Hematopoietic multipotent progenitor cell treated with erythropoietin and hydrocortisone succinate and interleukin-3 and kit ligand, for 15 days (in vitro differentiated cells): ENCODE measurements around the gene COLQ.
"Not testable (repeated sequence)": the region's sequence is repeated elsewhere in the genome, so short reads cannot be mapped to it uniquely, and the experiment has no call there.

Experiments used
- DNase-seq: peaks from one replicate; pipeline ENCODE4 v3.0.0-alpha.2; 2015; ENCODE audit warnings: low spot score

COLQ gene

GRCh38 chr3:15521573-15521965 is at the start of gene COLQ:
Gene COLQ (minus strand): TSS chr3:15521706. CDS start chr3:15521625, 81 bp downstream.
- DNase-seq = no peak

DNA sequence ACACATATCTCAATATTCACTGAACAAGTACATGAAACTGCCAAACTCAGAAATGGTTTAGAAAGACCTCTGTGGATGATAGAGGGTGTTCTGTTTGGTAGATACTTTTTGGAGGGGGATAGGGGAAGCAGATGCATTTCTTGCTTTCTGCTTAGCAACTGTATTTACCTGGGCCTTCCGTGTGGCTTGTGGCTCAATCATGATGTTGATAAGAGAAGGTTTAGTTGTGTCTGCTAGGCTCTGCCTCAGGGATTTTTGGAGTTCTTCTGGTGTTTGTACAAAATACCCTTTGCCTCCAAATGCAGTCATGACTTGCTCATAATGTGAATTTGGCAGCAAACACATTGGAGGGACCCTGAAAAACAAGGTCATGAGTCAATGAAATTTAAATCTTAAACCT is 41.7 kb upstream of the COLQ start:
- no peak for DNase-seq

- no peak for DNase-seq
These were observed 41.1 kb upstream of the COLQ start for GRCh38 chr3:15562560-15562959.

GRCh38 chr3:15558581-15558980 is 37.1 kb upstream of the COLQ start:
- no peak for DNase-seq

DNA sequence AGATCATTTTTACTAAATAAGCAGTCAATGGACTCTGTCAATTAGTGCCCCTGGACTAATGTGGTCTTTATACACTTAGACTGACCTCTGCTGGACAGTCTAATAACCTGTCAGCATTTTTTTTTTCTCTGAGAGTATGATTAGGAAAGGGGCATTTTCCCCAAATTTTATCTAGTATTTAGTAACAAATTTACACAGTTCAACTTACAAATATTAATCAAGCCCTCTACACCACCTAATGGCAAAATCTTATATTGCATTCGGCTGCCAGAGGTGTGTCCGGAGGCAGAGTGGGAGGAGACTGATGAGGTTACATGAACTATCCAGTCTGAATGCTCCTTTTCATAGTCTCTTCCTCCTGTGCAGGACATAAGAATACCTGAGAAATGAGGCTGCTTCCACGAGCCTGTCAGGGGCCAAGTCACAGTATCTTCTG is 36.0 kb upstream of the COLQ start:
- peak; percentile 80 for DNase-seq

DNA sequence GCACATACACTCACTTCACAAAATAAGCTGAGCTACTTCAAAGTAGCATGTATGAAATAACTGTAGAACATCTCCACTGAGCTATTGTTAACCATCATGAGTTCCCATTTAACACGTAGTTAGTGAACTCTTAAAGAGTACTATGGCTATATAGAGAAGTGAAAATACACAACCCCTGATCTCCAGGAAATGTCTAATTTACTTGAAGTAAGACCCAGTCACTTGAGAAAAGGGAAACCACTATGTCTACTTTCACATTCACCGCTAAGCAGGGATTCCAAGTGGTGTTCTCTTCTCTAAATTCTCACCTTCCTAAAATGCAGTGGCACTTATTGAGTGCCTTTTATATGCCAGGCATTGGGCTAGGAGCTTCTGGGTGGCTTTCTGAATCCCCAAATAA is 35.0 kb upstream of the COLQ start:
- DNase-seq = no peak

DNA sequence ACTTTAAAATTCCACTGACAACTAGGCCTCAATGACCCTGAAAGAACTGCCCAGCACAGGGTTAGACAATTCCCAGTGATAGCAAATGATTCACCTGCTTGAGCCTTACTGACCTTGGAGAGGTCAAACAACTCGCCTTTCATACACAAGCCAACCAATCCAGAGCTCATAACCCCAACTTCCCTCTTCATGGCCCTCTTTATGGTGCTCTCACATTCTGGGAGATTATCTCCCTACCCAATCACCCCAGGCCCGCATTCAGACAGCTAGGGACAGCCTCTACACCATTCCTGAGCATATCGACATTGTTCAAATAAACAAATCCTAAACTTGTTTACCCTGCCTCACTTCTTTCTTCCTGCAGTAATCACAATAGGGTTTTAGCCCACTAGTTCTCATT is 32.2 kb upstream of the COLQ start:
- no peak for DNase-seq

DNA sequence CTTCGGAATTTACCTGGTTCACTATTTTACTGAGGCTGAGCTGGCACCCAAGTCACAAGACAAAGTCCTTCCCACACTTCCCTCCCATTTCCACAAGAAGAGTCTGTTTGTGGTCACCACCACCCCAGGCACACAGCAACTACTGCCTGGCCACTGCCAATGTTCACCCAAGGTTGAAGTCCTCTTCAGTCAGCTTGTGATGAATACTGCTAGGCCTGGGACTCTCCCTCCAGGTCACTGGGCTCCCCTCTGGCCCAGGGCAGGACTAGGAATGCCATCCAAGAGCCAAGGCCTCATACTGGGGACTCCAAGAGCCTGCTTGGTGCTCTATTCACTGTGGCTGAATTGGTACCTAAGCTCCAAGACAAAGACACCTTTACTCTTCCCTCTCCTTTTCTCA is 30.4 kb upstream of the COLQ start:
- DNase-seq = no peak

GRCh38 chr3:15549846-15550245 is 28.3 kb upstream of the COLQ start:
- DNase-seq = no peak

DNA sequence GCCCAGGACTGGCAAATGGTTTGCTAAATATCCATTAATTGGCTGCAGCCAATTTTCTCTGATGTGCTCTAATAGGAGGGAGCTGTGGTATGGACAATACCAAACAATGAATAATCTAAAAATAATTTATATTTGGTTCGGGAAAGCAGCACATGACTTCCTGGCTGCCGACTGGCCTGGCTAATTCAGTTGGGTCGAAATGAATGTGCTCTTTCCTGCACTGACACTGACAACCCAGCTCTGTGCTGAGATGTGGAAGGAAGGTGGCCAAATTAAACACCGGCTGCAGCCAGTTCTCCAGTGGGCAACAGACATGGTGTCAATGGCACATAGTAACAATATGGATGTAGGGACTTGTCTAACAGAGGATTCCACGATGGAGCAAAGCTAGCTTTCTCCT is 21.1 kb upstream of the COLQ start:
- DNase-seq = no peak

- no peak for DNase-seq
These were observed 19.9 kb upstream of the COLQ start for GRCh38 chr3:15541371-15541770.

- DNase-seq = no peak
These were observed 17.6 kb upstream of the COLQ start for GRCh38 chr3:15539066-15539465.

- no peak for DNase-seq
These were observed 16.8 kb upstream of the COLQ start for GRCh38 chr3:15538345-15538744.

DNA sequence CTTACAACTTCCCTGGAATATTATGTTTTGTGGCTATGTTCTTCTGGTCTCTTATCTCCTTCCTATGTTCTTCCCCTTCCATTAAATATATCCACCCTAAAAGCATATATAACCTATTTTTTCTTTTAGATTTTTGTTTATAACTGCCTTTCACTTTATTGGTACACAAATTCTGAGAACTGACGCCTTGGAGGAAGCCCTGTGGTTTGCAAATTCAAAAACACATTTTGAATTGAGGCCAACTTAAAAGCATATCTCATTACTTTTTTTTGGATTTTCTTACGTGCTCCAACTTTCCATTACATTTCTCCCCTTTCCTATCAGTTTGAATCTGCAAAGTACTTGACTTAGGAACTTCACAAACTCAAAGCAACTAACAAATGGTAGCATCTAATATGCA is 15.3 kb upstream of the COLQ start:
- no peak for DNase-seq

GRCh38 chr3:15535732-15536131 is 14.2 kb upstream of the COLQ start:
- DNase-seq = no peak

- DNase-seq = not testable (repeated sequence)
These were observed 11.1 kb upstream of the COLQ start for GRCh38 chr3:15532614-15533013.

DNA sequence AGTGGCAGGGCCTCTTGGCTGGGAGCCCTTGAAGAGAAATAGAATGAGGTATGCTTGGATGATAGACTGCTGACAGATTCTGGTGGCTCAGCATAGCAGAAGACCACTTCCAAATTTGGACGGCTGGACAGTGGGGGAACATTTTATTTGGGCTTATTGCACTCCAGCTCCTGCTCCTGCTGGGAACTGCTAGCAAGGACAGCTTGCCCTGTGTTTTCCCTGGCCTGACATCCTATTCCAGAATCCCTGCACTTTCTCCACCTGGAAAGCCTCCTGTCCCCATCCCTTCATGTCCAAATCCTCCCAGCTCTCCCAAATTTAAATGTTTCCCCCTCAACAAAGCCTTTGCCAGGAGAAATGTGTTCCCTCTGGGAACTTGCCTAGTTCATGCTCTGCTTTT is 9.8 kb upstream of the COLQ start:
- DNase-seq = no peak

DNA sequence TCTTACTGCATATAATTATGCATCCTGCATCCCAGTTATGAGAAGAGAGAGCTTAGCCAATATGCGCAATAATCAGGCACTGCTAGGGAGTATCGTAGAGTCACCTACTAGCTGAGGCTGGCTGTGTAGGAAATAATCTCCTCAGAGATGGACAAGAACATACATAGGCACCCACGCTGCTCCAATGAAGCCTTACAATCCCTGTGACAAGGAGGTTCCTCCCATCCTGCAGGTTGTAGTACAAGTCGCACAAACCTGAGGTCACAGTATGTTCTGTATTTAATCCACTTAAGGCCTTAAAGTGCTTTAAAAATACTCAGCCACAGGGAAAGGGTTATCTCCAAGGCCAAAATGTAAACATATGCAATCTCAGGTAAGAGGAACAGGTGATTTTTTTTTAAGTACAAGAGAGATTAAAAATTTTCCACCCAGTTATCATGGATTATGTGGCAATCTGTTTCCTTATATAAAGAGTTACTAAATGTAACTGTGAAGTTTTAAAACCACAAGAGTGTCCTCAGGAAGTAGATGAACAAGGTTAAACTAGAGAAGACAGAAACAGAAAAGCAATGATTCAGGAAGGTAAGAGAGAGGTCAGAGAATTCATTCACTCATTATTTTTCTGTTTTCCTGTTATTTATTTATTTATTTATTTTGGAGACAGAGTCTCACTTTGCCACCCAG is 7.5 kb upstream of the COLQ start:
- DNase-seq = no peak

- DNase-seq = no peak
These were observed 5.5 kb upstream of the COLQ start for GRCh38 chr3:15527031-15527459.

GRCh38 chr3:15525790-15526189 is 4.3 kb upstream of the COLQ start:
- DNase-seq = no peak

DNA sequence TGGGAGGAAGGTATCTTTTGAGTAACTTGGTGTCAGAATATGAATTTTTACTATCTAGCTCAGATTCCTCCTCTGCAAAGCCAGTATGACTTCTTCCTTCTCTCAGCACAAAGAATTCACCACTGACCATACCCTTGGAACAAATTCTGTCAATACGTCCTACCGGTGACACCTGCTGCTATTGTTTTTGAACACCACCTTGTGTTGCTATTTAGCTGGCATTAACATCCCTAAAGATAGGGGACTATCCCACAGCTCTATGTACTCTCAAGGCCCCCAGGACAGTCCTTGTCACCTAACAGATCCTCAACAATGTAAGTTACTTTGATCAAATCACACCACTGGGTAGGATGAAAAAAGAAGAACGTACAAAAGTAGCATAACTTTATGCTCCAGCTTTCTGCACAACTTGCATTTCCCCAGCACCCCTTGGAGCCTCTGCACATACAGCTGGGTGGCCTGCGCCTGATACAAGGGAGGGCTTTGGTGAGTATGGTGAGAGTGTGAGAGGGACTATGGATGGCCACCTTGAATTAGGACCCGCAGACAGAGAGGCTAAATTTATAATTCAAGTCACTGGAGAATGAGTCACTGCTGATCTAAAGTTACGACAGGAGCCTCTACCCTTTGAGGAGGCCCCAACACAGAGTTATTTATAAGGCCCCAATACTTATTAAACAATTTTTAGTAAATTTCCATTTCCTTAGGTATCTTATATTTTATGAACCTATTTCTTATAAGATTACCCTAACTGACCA is 2.3 kb upstream of the COLQ start:
- no peak for DNase-seq

GRCh38 chr3:15522016-15522415 is 510 bp upstream of the COLQ start:
- no peak for DNase-seq

DNA sequence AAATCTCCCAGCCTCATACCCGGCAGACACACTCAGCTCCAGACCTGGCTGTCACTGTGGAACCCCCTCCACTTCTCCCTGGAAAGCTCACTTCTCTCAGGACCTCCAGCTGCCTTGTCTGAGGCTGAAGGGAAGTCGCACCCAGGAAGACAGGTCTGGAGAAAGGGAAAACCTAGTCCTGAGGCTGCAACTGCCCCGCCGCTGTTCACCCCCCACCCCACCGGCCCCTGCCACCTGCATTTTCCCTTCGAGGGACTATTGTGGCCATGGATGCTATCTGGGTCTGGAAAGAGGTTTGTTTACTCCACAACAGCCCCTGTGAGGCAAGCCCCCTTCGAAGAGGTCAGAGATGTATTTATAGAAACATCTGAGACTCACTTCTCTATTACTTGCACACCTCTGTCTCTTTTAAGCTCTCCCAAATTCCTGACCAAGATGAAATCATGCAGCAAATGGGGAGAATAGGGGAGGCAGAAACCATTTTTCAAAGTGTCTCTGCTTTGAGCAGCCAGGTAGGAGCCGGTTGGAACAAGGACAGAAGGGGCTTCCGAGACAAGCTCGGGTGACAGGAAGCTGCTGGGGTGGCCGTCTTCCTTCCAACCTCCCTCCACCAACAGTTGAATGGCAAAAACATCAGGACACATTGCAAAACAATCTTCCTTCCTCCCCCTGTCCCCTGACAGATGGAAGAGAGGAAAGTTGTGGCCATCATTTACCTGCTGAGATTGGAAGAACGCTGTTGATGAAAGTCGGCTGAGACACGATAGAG is 518 bp downstream of the COLQ start:
- DNase-seq = peak; percentile 17
